Raji (cell line): Measurements from ENCODE around the gene CRYAB.

ENCODE experiments used
- POLR2A ChIP-seq: IDR thresholded peaks from 2 replicates; pipeline ENCODE4 v1.6.1; 2011; ENCODE audit warnings: low read depth, low read length, control low read depth; ENCODE audit not compliant: insufficient read depth

Gene CRYAB

DNA sequence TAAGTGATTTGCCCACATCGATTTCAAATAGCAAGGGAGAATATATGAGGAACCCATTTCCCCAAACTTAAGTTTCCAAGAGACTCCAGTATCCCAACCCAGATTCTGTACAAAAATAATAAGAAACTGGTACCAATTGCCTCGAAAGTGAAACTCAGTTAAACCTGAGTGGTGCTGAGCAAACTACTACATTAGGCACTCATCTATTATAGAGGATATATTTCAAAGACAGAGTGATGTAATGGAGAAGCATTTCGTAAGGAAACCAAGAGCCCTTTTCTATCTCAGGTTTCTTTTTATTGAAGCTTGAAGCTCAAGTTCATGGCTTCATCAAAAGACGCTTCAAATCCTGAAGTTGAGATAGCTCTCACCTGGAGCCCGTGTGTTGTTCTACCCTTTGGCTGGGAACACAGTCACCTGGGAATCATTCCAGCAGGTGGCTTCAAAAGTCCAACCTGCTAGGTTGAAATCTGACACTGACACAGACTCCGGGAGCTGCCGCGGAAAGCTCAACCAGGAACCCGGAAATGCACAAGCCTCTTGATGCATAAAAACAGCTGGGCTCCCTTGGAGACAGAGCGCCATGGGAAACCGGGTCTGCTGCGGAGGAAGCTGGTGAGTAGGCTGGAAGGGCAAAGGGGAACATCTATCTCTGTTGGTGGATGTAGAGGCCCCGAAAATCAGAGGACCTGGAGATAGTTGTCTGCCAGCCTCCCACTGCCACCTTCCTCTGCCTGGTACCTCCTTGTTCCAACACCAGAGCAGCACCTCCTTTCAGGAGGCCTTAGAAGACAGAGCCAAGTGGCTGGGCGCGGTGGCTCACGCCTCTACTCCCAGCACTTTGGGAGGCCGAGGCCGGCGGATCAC lies 7.1 kb upstream of the CRYAB start, which contains the start of gene C11orf52:
C11orf52 (plus strand) TSS at position 524 of the 867 bp plus-strand sequence; CDS start at position 584, 60 bp downstream.
- no peak for TF ChIP-seq POLR2A

DNA sequence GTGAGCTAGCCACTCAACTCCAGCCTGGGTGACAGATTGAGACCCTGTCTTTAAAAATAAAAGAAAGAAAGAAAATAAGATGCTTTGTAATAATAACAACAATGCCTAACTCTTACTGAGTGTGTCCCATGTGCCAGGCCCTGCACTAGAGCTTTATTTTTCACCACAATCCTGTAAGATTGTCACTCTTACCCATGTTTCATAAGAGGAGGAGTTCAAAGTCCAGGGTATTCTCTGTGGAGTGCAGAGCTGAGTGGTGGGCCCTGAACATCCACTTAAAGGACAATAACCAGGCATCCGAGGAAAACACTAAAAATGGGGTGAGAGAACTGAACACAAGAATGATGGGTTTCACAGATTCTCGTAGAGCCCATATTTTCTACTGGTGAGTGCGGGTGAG lies 6.2 kb upstream of the CRYAB start:
- TF ChIP-seq POLR2A = no peak

DNA sequence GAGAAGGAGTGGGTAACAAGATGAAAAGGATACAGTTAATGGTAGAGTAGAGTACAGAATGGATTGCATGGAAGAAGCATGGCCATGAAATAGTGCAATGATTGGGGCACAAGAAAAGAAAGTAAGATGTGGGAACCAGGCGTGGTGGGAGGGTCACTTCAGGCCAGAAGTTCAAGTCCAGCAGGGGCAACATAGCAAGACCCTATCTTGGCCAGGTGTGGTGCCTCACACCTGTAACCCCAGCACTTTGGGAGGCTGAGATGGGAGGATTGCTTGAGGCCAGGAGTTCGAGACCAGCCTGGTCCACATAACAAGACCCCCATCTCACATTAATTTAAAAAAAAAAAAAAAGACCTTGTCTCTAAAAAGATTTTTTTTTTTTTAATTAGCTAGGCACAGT lies 5.7 kb upstream of the CRYAB start:
- no peak for TF ChIP-seq POLR2A

DNA sequence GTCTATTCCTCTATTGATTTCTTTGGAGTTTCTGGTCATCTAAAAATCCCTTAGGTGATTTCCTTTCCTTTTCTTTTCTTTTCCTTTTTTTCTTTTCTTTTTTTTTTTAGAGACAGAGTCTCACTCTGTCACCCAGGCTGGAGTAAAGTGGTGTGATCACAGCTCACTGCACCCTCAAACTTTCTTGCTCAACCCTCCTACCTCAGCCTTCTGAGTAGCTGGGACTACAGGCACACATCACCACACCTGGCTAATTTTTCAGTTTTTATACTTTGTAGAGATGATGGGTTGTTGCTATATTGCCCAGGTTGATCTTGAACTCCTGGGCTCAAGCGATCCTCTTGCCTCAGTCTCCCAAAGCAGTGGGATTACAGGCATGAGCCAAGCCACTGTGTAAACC lies 5.2 kb upstream of the CRYAB start:
- no peak for TF ChIP-seq POLR2A

DNA sequence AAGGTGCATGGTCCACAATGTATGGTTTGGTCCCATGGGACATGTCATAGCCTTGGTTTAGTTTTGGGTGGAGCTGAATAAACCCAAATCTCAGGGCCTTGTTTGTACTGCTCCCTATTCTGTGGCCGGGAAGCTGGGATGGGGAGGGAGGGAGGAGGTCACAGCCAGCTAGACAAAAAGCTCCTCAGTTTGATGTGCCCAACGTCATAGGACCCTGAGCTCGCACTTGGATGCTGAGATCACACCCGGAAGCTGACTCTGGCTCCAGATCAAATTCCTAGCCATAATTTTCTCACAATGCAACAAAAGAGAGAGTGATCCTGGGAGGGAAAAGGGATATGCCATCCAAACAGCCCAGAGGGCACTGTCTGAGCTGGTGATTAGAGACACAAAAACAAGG lies 2.4 kb upstream of the CRYAB start:
- no peak for TF ChIP-seq POLR2A

DNA sequence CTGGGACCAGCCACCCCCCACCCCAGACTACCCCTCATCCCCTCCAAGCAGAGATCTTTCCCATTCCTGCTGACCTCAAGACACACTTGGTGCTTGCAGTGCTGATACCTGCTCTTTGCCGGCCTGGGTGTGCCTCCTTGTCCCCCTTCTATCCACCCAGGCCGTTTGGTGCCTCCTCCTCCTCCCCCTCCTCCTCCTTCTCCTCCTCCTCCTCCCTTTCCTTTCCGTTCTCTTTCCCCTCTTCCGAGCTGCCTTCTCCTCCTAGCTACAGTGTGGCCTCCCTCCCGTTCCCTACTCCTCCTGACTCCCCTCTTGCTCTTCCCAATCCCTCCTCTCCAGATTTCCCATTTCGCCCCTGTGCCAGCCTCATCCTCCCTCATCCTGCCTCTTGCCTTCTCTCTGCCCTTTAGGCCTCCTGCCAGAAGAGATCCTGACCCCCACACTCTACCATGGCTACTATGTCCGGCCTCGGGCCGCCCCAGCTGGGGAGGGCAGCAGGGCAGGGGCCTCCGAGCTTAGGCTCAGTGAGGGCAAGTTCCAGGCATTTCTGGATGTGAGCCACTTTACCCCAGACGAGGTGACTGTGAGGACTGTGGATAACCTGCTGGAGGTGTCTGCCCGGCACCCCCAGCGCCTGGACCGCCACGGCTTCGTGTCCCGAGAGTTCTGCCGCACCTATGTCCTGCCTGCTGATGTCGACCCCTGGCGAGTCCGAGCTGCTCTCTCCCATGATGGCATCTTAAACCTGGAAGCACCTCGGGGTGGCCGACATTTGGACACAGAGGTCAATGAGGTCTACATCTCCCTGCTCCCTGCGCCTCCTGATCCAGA lies 1.7 kb upstream of the CRYAB start:
- TF ChIP-seq POLR2A = no peak

DNA sequence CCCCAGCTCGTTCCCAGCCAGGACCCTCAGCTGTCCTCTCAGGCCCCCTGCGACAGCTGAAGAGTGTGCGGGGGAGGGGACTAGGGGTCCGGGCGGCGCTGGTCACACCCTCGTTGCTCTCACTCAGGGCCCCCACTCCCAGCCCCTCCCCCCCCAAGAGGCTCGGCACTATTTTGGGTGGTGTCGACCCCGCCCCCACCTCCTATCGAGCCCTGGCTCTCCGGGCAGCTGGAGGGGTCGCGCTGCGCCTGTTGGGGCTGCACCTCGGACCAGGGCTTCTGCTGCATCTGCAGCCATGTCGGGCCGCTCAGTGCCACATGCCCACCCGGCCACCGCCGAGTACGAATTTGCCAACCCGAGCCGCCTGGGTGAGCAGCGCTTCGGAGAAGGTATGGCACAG lies 965 bp upstream of the CRYAB start, which contains the start of gene HSPB2:
HSPB2 (plus strand) TSS at position 200 of the 400 bp plus-strand sequence; CDS start at position 296, 96 bp downstream.
- no peak for TF ChIP-seq POLR2A

DNA sequence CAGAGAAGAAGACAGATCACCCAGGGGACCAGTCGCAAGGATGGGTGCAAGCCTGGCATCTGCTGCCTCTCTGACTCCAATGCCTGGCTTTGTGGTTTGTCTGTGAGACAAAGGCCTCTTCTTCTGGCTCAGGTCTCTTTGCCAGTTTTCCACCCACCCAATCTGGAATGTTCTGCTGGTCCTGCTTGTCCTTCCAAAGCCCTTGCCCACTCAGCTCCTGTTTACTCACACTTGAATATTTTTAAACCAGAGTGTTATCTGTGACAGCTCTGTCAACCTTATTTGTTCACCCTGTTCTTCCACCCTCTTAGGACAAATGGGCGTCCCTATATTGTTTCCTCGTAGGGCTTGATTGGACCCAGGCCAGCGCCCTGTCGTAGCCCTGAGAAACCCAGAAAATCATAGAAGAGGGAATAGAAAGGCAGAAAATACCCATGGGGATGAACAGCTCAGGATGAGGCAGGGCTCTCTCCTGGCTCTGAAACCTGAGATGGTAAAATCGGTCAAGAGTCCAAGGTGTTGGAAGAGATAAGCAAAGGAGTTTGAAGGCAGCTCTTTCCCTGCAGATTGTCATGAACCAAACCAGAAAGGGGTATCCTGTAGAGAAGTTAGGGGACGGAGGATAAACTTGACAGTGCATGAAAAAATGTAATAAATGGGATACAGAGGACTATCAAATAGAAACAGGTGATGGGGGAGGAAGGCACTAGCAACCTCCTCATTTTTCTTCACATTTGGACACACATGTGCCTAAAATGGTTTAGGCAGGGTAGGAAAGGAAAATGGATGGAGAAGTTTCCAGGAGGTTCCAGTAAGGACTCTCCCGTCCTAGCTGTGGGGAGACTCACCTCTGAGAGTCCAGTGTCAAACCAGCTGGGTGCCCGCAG lies 651 bp downstream of the CRYAB start:
- no peak for TF ChIP-seq POLR2A

DNA sequence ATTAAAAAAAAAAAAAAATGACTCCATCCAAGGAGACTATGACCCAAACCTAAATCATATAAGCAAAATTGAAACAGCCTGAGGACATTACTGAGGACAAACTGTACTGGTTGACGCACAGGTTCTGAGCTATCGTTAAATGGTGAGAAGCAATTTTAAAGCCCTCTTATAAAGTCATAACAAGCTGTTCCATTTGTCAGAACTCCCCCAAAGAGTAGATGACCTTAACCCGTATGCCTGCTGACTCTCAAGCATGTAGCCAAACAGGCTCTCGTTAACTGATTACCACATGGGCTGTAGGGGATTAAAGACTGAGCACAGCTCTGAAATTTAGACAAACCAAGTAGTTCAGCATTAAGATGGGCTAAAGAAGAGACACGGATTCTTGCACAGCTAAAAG lies 2.2 kb downstream of the CRYAB start:
- no peak for TF ChIP-seq POLR2A

DNA sequence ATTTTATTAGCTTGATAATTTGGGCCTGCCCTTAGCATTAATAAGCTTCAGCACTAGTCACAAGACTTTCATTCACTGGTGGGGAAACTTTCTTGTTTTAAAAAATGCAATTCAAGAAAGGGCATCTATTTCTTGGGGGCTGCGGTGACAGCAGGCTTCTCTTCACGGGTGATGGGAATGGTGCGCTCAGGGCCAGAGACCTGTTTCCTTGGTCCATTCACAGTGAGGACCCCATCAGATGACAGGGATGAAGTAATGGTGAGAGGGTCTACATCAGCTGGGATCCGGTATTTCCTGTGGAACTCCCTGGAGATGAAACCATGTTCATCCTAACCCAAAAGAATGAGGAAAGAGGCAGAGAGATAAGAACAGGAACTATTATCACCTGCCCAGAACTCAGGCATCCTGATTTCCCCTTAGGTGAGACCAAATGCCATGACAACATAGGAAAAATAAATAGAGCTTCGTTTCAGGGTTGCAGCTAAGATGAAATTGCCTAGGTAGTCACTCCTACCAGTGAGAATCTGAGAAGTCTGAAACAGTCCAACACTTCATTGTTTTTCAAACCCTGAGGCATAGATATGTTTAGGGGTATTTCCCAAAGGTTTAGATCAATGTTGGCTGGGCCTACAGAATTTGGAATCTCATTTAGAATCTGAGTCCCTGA lies 2.8 kb downstream of the CRYAB start:
- no peak for TF ChIP-seq POLR2A

DNA sequence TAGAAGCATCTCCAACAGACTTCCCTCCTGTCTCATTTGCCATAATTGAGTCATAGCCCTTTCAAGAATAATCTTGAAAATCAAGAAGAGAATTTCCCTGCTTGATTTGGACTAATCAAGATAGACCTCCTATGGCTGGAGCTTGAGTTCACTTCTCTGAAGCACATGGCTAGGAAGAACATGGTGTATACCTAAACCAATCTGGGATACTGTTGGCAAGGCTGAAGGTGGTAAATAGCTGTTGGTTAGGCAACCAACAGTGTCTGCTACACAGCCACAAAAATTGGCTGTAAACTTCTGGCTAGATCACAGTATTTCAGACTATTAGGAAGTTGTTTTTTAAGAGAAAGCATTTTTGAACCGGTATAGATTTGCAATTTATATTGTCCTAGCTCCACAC lies 4.9 kb downstream of the CRYAB start:
- TF ChIP-seq POLR2A = no peak

DNA sequence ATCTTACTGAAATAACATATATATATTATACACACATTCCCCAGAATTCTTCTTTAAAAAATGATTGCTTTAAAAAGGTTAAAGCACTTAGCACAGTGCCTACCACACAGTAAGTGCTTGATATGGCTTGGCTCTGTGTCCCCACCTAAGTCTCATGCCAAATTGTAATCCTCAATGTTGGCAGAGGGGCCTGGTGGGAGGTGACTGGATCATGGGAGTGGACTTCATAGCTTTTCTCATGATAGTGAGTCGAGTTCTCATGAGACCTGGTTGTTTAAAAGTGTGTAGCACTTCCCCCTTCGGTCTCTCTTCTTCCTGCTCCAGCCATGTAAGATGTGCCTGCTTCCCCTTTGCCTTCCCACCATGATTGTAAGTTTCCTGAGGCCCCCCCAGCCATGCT lies 6.2 kb downstream of the CRYAB start:
- TF ChIP-seq POLR2A = no peak

DNA sequence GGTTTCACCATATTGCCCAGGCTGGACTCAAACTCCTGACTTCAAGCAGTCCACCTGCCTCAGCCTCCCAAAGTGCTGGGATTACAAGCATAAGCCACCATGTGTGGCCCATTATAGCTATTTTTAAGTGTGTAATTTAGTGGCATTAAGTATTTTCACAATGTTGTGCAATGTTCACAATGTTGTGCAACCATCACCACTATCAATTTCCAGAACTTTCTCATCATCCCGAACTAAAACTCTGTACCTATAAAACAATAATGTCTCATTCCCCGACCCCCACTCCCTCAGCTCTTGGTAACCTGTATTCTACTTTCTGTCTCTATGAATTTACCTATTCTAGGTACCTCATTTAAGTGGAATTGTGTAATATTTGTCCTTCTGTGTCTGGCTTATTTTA lies 24.7 kb downstream of the CRYAB start:
- no peak for TF ChIP-seq POLR2A

DNA sequence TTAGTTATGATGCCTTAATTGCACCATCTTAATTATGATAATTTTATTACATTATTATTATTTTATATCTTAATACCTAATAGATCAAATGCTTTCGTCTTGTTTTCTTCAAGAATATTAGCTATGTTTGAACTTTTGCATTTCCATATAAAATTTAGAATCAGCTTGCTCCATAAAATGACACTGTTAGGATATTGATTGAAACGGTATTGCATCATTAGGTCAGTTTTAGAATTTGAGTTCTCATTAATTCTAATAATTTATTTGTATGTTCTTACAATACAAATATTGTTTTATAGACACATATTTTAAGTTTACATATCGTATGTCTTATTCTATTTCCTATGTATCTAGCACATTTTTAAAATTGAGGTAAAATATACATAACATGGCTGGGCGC lies 25.5 kb downstream of the CRYAB start:
- no peak for TF ChIP-seq POLR2A
